A673 (cell line): ENCODE results near the gene COG8. TPM values are rescaled to one million over a fixed set of nuclear protein-coding genes. Genes with fewer than 3 reads are reported as not detected.

Source experiments
- BruUV-seq: library from RNA; stranded (reverse); fragments of 400-500 nt; replicated peaks from 2 replicates; lab custom pipeline; 2021; lab: Mats Ljungman, UMichigan
- CTCF ChIA-PET: fragments of 300-600 bp; sonication (Branson Sonifier 250); formaldehyde crosslinking; loops from one replicate; lab custom pipeline; 2022; ENCODE audit warnings: antibody characterized with exemption; lab: Charles Lee
- POLR2A ChIA-PET: fragments of 300-600 bp; sonication (Branson Sonifier 250); formaldehyde crosslinking; loops from one replicate; lab custom pipeline; 2022; ENCODE audit warnings: antibody characterized with exemption; ENCODE audit not compliant: low non-redundant PET; lab: Charles Lee
- DNase-seq: peaks from one replicate; pipeline ENCODE4 v3.0.0-alpha.2; 2015; ENCODE audit warnings: low spot score
- H3K27ac ChIP-seq: fragments of 200-600 bp; sonication (generic); 2 replicates; pipeline ENCODE4 v1.5.1; 2016; ENCODE audit warnings: mixed run types, low read depth, mild to moderate bottlenecking, mixed read lengths, antibody characterized with exemption, low read length; ENCODE audit not compliant: poor library complexity, severe bottlenecking
- H3K27me3 ChIP-seq: fragments of 200-600 bp; sonication (generic); replicated peaks from 2 replicates; pipeline ENCODE4 v1.6.1; 2017; ENCODE audit warnings: mixed run types, low read depth, mild to moderate bottlenecking, mixed read lengths, antibody characterized with exemption, low read length; ENCODE audit not compliant: insufficient read depth, poor library complexity
- H3K36me3 ChIP-seq: fragments of 200-600 bp; sonication (generic); 2 replicates; pipeline ENCODE4 v1.6.1; 2016; ENCODE audit warnings: mixed run types, mild to moderate bottlenecking, mixed read lengths, antibody characterized with exemption, low read length; ENCODE audit not compliant: insufficient read depth, poor library complexity, severe bottlenecking
- H3K4me1 ChIP-seq: fragments of 200-600 bp; sonication (generic); 2 replicates; pipeline ENCODE4 v1.6.1; 2017; ENCODE audit warnings: mixed run types, mild to moderate bottlenecking, mixed read lengths, antibody characterized with exemption, low read length; ENCODE audit not compliant: insufficient read depth, poor library complexity, severe bottlenecking
- H3K4me3 ChIP-seq: fragments of 200-600 bp; sonication (generic); 2 replicates; pipeline ENCODE4 v1.5.1; 2016; ENCODE audit warnings: low read depth, mixed run types, mild to moderate bottlenecking, mixed read lengths, low read length; ENCODE audit not compliant: poor library complexity, severe bottlenecking
- H3K9me3 ChIP-seq: fragments of 200-600 bp; sonication (generic); 2 replicates; pipeline ENCODE4 v1.6.1; 2016; ENCODE audit warnings: mixed run types, low read depth, mild to moderate bottlenecking, mixed read lengths, antibody characterized with exemption, low read length; ENCODE audit not compliant: poor library complexity, severe bottlenecking
- EZH2 ChIP-seq: fragments of 200-600 bp; sonication (generic); IDR thresholded peaks from 2 replicates; pipeline ENCODE4 v1.6.1; 2017; ENCODE audit warnings: borderline replicate concordance, low read depth, mild to moderate bottlenecking, mixed read lengths, antibody characterized with exemption, low read length; ENCODE audit not compliant: poor library complexity, severe bottlenecking
- intact Hi-C: fragments of 100-400 bp; cut with micrococcal nuclease; formaldehyde crosslinking; loops from one replicate; pipeline ENCODE4 v1.10.0; 2022; ENCODE audit not compliant: unreplicated experiment
- total RNA-seq: library from RNA; stranded (reverse); gene quantifications from 2 replicates; pipeline ENCODE4 v1.2.3, GENCODE V29; 2021
- TF ChIP-seq, protein P1 (sequence below): fragments of 300-800, 200-600 bp; sonication (generic); conservative IDR thresholded peaks from 2 replicates; pipeline ENCODE4 v1.5.1; 2017; ENCODE audit warnings: low read depth, mild to moderate bottlenecking, antibody characterized with exemption, low read length, moderate library complexity, mixed read lengths

COG8 gene
- total RNA-seq, 1 experiment from 2014 or later = 47.6 TPM

DNA sequence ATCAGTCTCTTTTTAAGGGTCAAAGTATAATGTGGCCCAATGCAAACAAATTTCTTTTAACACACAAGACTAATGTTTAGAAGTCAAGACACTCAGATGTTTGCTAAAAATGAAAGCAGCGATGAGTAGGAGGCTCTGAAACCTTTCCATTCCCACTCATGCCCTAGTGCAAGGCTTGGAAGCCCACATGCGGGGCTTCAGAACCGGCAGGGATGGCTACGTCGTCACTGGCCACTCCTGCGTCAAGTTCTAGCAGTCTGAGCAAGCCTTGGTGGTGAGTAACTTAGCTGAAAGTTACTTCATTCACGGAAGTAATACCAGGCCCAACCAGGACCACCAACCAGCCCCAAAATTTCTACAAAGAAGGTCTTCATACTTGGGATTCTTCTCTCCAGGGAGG is 27.1 kb upstream of the COG8 start:
- CTCF ChIA-PET = no interaction called here
- POLR2A ChIA-PET = no interaction called here
- no peak for TF ChIP-seq EZH2
- TF ChIP-seq, protein P1, sequence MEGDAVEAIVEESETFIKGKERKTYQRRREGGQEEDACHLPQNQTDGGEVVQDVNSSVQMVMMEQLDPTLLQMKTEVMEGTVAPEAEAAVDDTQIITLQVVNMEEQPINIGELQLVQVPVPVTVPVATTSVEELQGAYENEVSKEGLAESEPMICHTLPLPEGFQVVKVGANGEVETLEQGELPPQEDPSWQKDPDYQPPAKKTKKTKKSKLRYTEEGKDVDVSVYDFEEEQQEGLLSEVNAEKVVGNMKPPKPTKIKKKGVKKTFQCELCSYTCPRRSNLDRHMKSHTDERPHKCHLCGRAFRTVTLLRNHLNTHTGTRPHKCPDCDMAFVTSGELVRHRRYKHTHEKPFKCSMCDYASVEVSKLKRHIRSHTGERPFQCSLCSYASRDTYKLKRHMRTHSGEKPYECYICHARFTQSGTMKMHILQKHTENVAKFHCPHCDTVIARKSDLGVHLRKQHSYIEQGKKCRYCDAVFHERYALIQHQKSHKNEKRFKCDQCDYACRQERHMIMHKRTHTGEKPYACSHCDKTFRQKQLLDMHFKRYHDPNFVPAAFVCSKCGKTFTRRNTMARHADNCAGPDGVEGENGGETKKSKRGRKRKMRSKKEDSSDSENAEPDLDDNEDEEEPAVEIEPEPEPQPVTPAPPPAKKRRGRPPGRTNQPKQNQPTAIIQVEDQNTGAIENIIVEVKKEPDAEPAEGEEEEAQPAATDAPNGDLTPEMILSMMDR = no peak
- intact Hi-C loops = no loop called here
- Histone ChIP-seq H3K4me1 (no peaks in the 10 kb centered on the region), H3K9me3 (no peaks in the 10 kb centered on the region), H3K4me3 (no peak overlapping the region), H3K27ac (no peak overlapping the region), H3K36me3 (peaks cover 64% of the 10 kb centered on the region), H3K27me3 (no peaks in the 10 kb centered on the region)
- BruUV-seq = no TSS peak
- DNase-seq = no peak

DNA sequence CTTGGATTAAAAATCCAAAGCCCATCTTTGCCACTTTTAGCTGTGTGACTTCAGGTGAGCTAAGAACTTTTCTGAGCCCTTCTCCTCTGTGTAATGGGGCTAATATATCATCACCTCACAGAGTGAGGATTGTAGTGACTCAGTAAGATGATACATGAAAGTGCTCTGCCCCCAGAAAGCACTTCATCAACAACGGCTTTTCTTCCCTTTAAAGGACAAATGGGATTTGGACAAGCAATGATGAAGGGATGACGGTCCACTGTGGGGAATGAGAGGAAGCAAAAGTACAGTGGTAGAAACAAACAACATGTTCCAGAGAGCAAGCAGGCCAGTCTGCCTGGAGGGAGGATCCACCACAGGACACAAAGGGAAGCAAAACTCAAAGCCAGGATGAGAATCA is 26.5 kb upstream of the COG8 start:
- ChIA-PET CTCF (no interaction called here), POLR2A (no interaction called here)
- no peaks in the 10 kb centered on the region for H3K4me1 ChIP-seq
- no peak for DNase-seq
- TF ChIP-seq, protein P1 = no peak
- TF ChIP-seq EZH2 = no peak
- H3K36me3 ChIP-seq = peaks cover 63% of the 10 kb centered on the region
- intact Hi-C loops = no loop called here
- no peak overlapping the region for H3K4me3 ChIP-seq
- no peaks in the 10 kb centered on the region for H3K27me3 ChIP-seq
- H3K9me3 ChIP-seq = no peaks in the 10 kb centered on the region
- no peak overlapping the region for H3K27ac ChIP-seq
- BruUV-seq = no TSS peak

DNA sequence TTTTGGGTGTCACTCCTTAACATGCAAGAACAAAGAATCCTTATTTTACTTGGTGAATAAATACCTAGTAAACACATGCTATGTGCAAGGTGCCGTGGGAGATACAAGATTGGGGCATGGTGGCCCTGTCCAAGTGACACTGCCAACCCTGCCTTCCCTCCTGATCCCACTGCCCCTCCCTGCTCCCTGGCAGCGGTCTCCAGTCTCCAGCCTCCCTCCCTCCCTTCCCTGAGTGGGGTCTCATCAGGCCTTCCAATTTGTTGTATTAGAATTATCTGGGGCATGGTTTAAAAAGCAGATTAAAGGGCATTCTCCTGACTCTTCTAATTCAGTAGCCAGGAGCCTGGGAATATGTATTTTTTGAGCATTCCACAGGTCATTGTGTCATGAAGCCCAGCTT is 24.7 kb upstream of the COG8 start:
- no peaks in the 10 kb centered on the region for H3K4me1 ChIP-seq
- no peaks in the 10 kb centered on the region for H3K27me3 ChIP-seq
- H3K36me3 ChIP-seq = peaks cover 46% of the 10 kb centered on the region
- no peak overlapping the region for H3K4me3 ChIP-seq
- DNase-seq = no peak
- POLR2A ChIA-PET = no interaction called here
- intact Hi-C loops = no loop called here
- CTCF ChIA-PET = no interaction called here
- H3K9me3 ChIP-seq = no peaks in the 10 kb centered on the region
- H3K27ac ChIP-seq = no peak overlapping the region
- TF ChIP-seq, protein P1 = no peak
- TF ChIP-seq EZH2 = no peak
- no TSS peak for BruUV-seq
